ENCODE results near the gene SHH.
A peak's percentile ranks its signal among the peaks of the same experiment; 100 is the strongest.

The SHH gene

DNA sequence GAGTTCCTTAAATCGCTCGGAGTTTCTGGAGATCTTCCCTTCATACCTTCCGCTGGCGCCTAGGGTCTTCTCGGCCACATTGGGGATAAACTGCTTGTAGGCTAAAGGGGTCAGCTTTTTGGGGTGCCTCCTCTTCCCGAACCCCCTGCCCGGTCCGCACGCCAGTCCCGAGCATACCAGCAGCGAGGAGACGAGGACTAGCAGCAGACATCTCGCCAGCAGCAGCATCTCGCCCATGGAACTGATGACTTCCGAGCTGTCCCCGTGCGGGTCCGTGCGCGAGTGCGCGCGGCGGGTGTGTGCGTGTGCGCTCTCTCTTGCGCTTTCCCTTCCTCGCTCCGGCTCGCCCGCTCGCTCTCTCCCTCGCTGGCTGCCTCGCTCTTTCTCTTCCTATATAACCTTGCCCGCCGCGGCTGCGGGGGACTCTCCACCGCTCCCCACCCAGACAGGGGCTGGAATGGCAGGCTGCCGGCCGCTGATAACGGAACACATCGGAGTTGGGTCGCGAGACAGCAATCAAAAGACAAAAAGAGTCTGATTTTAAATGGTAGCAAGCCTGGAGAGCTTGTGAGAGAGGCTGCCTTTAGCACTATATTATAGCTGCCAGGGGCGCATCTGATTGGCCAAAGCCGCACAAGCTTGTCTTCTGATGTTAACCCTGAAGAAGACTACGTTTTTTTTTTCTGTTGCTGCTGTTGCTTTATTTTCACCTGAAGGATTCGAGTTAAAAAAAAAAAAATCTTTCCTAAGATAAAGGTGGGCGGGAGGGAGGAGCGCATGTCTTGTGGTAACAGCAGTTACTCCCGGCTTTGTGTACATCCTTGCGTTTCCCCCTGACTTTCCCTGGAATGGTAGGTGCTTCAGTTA, at the start of gene SHH:
Gene SHH, minus strand, starts transcription at position 569 of the 867 bp plus-strand sequence. Its CDS starts 341 bp downstream, at position 228.
- DNase-seq = peak in 11 of 56 donors; percentile 11 to 58 (median 28)

DNA sequence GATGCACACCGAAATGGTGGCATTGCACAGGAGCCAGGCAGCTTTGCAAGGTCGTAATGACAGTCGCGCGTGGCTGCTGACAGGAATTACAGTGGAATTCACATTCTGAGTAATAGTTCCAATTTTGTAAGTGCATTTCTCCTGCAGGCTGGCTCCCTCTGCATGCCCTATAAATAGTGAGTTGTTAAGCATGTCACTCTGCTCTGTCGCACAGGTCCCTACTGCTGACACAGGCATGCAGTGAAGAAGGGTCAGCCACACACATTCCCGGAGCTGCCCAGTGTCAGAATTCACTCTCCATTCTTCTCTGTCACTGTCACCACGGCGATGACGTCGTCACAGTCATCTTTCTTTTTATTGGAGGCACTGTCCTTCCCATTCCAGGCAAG, 49.2 kb upstream of the SHH start:
- no peak for DNase-seq

DNA sequence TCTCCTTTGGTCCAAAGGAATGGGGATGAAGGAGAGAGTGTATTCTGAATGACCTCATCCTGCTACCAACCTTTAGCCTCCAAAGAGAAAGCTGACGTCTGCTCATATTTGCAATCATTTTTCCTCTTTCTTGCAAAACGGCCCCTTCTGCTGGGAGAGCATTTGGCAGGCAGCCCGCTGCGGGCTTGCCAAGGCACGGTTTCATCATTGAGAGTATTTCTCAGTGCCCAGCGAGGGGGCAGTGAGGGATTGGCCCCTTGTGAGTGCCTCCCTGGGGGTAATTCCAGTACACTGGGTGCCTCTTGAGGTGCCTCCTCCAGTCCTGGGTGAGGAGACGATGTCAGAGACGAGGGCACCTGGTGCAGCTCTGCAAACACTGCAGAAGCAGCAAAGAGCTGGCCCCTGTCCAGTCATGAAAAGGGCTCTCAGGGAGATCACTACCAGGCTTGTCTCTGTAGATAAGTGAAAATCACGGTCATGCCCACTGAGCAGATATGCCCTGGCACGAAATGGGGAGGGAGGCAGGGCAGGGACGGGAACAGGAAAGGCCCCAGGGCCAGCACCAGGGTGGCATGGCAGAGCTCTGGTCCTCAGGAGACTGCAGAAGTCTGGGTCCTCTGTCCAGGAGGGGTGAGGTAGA, 48.7 kb upstream of the SHH start:
- DNase-seq = peak in 10 of 56 donors; percentile 5 to 40 (median 14)

DNA sequence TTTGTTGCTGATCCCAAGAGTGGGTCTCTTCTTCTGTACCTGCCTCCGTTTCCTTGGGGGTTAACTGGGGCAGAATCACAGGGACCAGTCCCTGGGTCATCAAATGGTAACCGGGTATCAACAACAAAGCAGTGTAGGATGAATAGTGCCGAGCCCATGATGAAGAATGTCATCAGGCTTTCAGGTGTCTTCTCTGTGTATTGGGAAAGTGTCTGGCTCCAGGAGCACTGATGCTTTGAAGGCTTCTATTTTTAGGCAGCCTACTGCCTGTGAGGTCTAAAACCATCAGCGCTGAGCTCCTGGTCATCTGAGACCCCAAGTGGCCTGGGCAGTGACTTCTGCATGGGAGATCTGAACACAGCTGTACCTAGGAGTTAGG, 48.2 kb upstream of the SHH start:
- DNase-seq = no peak

DNA sequence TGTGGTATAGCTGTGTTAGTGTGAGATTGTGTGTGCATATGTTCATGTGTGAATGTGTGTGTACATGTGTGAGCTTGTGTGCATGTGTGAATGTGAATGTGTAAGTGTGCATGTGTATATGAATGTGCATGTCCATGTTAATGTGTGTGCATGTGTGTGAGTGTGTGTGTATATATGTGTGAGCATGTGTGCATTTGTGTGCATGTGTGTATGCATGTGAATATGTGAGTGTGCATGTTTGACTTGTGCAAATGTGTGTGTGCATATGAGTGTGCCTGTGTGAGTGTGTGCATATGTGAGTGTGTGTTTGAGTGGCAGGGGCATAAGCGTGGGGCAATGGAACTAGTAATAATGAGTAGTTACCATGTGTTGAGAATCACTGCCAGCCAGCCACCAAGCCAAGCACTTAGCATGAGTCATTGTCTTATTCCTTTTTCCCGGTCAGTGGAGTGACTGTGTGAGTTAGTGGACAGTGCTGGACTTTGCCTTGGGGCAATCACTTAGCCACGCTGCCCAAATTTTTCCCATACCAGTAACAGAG, 46.3 kb upstream of the SHH start:
- no peak for DNase-seq

DNA sequence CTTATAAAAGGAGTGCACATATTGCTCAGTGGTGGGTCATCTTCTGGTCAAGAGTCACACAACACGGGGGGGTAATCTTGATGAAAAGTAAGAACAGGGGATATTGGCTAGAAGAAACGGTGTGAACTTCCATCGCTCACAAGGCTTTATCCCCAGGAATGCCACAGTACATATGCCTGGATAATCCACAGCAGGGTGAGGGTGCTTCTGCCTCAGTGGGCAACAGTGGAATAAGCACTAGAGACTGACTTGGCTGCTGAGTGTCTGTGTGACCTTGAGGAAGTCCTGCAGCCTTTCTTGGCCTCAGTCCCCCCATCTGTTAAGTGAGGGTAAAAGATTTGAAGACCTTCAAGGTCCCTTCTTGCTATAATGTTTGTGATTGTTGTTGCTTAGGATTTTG, 44.9 kb upstream of the SHH start:
- no peak for DNase-seq

DNA sequence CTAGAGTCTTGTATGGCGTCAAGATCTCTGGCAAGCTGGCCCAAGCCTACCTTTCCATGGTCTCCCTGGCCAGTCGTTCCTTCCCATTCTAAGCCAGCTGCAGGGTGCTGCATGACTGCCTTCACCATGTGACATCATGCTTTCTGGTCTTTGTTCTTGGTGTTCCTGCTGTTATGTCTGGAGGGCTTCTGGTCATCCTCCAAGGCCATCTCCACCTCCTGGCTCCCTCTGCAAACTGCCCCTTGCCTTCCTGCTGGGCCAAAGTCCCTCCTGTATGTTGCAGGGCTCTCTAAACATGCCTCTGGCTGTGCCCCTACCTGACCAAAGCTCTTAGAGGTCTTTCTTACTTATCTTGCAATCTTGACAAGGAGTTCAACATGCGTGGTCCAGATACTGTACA, 44.4 kb upstream of the SHH start:
- DNase-seq = no peak

DNA sequence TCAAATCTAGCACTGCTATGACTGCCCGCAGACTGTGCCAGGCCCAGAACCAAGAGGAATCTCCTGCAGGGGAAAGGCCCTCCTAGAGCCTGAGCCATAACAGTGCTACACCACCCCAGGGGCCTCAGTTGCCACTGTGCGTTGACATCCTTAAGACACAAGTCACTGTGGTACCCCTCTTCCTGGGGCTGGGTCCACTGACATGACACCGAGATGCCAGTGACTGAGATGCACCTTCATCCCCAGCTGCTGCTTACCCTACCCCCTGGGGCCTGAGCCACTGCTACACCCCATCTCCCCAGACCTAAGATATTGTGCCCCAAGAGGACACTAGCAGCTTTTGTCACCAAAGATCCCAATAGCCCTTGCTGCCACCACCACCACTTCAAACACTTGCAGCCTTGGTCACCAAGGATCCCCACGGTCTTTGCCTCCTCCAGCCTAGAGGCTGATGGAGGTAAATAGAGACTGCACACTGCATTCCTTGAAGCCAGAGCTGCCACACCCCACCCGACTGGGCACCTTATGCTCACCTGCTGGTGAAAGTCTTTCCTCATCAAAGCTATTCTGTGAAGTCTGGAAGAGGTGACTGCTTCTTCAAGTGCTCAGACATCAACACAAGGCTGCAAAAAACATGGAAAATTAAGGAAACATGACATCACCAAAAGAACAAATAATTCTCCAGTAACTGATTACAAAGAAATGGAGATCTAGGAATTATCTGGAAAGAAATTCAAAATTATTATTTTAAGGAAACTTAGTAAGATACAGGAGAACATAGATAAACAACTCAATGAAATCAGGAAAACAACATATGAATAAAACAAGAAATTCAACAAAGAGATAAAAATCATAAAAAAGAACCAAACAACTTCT, 40.4 kb upstream of the SHH start:
- no peak for DNase-seq

DNA sequence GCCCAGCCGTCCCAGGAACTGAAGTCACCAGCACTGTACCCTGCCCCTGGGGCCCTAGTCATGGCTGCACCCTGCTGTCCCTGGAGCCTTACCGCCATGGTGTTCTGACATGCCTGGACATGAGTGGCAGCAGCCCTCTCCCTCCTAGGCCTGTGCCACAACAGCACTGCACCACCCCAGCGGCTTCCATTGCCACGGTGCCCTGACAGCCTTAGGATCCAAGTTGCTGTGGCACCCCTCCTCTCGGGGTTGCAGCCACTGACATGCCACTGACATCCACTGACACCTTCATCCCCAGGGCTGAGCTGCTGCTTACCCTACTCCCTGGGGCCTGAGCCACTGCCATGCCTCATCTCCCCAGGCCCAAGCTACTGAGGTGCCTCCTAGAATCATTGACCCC, 39.6 kb upstream of the SHH start:
- DNase-seq = no peak

DNA sequence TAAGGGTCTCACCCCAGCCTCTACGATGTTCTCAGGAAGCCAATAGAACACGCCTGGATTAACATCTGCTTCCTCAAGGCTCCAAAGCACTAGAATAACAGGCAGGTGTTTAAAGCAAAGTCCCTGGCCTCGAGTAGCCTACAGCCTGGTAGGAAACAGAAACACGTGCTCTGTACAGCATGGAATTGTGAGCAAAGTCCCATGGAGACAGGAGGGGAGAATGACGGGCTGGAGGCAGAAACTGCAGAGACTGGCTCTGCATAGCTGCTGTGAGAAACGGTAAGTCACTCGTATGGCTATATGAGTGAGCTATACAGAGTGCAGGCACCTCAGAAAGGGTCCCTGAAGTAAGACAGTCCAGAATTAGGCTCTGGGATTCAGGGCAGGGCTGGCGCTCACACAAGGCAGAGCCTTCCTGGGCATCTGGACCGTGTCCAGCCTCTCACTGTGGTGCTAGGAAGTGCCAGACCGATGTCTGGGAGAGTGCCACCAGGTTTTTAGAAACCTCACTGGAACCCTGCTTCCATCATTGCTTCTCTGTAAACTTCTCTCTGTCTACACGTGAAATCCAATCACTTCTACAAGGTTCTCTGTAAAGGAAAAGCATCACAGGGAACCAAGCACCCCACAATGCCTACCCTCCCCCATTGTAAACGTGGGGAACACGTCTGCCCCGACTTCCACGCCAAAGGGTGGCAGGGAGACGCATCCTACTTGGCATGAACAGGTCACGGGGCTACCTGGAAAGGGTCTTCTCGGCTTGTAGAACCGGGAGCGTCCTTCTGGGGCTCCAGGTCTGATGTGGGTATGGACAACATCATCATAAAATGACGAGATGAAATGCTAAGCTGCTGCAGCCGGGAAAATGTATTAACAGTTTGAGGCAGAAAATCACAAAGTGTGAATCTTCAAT, 38.8 kb upstream of the SHH start:
- DNase-seq = no peak

DNA sequence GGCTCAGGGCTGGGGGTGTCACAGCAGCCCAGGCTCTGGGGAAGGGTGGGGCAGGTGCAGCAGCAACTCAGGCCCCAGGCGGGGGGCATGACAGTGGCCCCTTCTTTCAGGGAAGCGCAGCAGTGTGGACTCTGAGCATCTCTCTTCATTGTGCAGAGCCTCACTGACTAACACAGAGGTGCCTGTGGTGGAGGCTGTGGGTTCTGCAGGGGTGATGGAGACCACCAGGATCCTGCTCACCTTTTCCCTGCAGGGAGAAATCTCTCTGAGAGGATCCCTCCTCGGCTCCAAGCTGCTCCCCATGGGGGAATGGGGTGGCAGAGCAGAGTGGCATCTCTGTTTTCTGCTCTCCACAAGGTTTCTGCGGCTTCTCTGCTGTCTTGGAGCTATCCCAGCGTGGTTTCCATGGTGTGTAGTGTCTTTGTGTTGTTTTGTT, 37.8 kb upstream of the SHH start:
- DNase-seq = no peak

DNA sequence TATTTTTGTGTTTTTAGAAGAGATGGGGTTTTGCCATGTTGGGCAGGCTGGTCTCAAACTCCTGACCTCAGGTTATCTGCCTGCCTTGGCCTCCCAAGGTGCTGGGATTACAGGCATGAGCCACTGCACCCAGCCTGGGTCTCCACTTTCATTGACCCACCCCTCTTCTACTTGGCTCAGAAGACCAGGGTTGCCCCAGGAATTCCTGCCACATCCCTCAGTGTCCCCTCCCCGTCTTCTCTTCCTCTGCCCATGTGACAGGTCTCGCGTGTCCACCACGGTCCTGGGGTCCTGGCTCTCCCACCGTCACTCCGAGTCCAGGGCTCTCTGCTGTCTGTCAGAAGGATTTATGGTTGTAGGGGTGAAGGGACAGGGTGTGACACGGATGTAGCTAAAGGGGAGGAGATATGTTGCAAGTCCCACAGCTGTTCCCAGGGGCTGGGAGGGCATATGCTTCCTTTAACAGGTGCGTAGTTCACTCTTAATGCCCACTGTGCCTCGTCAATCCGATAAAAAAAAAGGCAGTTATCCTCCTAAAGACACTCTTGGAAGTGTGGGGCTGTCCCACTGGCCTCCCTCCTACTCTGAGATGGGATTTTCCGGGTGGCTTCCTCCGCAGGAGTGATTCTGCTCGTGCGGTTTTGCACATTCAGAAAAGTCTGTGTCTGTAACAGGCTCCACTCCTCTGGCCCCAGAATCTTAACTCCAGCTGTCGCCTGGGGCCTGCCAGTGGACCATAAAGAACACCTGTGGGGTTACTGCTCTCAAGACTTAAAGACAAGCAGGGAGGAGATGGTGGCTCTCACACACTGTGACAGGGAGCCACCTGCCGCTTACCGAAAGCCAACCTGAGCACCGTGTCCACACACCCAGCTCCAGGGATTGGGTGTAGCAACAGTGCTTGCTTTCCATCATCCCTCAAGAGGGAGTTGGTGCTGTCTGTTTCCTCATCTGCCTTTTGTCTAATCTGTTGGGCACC, 36.7 kb upstream of the SHH start:
- no peak for DNase-seq

DNA sequence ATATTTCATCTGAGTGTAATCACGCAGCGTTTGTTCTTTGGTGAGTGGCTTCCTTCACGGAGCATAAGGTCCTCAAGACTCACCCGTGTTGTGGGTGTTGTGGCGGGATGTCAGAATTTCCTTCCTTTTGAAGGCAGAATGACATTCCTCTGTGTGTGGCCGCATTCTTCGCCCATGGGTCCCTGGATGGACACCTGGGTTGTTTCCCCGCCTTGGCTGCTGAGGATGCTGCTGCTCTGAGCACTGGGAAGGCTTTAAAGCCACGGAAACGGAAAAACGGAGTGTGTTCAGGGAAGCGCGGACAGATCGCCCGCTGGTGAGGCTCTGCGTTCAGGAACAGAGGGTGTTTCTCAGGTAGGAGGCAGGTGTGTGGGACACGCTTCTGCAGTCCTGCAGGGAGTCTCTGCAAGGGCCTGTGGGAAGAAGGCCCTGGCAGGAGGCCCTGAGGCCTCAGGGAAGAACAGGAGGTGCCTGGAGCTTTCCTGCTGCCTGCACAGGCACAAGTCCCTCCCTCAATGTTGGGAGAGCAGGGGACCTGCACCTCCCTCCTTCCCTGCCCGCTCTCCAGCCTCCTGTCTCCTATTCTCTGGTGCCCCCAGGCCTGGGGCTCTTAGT, 35.7 kb upstream of the SHH start:
- no peak for DNase-seq

DNA sequence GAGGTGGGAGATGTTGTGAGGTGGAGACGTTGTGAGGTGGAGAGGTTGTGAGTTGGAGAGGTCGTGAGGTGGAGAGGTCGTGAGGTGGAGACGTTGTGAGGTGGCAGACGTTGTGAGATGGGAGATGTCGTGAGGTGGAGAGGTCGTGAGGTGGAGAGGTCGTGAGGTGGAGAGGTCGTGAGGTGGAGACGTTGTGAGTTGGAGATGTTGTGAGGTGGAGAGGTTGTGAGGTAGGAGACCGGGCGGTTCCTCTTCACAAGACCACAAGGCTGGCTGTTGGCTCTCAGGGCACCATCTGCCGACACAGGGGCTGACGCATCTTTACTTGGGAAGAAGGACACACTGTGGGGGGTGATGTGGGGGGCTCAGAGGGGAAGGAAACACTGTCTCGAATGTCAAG, 34.7 kb upstream of the SHH start:
- no peak for DNase-seq

DNA sequence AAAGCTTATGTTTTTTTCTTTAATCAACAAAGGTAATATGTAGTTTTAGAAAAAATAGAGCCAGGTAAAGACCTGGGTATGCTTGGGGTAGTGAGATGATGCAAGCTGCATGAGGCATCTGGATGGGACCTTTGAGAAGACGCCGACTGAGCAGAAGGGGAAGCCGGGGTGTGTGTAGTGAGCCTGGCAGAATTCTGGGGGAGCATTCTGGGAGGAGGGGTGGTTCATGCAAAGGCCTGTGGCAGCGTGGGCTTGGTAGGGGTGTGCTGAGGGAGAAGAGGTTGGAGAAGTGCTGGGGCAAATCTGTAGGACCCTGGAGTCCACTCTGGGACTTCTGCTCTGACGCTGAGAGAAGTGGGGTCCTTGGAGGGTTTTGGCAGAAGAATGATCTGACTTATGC, 33.9 kb upstream of the SHH start:
- DNase-seq = no peak

DNA sequence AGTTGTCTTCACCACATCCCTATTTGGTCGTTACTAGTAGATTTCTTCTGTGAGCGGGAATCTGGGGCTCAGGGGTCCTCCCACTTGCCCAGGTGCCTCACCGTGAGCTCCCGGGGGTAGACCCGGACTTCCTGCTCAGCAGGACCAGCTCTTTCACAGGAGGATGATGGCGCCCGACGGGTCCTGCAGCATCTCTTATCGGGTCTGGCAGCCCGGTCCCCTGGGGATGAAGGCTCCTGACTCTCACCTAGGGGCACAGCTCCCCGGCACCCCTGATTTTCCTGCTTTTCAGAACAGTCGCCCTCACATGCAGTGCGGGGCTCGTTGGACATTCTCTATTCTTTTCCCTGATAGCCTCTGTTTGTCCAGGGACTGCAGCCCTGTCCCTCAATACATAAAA, 33.0 kb upstream of the SHH start:
- no peak for DNase-seq

DNA sequence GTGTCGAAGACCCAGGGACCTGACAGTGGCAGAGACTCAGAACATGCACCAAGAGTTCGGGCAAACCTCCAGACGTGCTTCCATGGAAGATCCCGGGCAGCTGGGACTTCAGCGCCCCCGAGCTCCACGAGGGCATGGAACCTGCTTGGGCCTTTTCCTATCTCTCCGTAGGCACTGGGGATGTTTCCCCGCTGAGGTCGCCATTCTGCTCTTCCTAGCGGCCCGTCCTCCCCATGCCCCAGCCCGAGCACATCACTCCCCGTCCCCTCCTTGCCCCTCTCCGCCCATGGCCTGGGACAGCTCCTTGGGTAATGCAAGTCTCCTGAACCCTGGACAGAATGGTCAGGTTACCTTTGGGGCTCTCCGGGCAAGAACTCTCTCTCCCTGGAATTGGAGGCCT, 32.3 kb upstream of the SHH start:
- DNase-seq = no peak

DNA sequence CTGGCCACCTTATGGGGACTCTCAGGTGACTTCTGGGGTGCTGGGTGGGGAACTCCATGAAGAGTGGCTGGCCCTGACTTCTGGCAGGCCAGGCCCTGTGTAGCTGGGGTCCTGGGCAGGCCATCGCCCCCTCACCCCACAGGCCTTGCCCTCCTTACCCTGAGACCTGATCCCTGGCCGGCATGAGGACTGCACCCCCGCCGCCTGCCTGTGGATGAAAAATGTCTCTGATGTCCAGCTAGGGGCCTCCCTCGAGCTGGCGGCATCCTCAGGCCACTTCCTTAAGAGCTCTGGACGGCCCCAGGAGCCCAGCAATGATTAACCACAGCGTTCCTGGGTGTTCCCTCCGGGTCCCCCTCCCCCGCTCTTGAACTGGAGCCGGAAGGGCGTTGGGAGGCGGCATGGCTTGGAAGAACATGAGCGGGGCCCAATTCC, 31.8 kb upstream of the SHH start:
- DNase-seq = no peak
